GM12878 (cell line): ENCODE data around the gene PSMB8. TPM values are rescaled to one million over a fixed set of nuclear protein-coding genes. Genes with fewer than 3 reads are reported as not detected.

ENCODE experiments used
- ATAC-seq: fragments of 200-7000 bp; cut with Tn5 transposase; 3 replicates; pipeline ENCODE4 v1.9.1; 2020; ENCODE audit warnings: mild to moderate bottlenecking, moderate library complexity
- BruUV-seq: library from RNA; stranded (reverse); fragments of 400-500 nt; replicated peaks from 2 replicates; lab custom pipeline; 2021; lab: Mats Ljungman, UMichigan
- CTCF ChIA-PET: fragments of 300-600 bp; sonication (Branson Sonifier 250); formaldehyde crosslinking; extraction: SDS; loops from one replicate; lab custom pipeline; 2021; ENCODE audit warnings: inconsistent platforms; lab: Yijun Ruan, JAX
- POLR2A ChIA-PET: fragments of 350-600 bp; formaldehyde crosslinking; extraction: SDS; loops from one replicate; lab custom pipeline; 2021; ENCODE audit warnings: inconsistent platforms; lab: Charles Lee
- RAD21 ChIA-PET: fragments of 300-600 bp; sonication (Branson Sonifier 250); formaldehyde crosslinking; loops from one replicate; lab custom pipeline; 2023; ENCODE audit warnings: antibody characterized with exemption; ENCODE audit not compliant: unreplicated experiment; lab: Charles Lee
- SMC1A ChIA-PET: fragments of 300-600 bp; sonication (Branson Sonifier 250); formaldehyde crosslinking; loops from one replicate; lab custom pipeline; 2023; ENCODE audit not compliant: unreplicated experiment, uncharacterized antibody; lab: Charles Lee
- DNase-seq: peaks from one replicate; pipeline ENCODE4 v3.0.0-alpha.2; 2011; ENCODE audit warnings: low read depth, low spot score
- FAIRE-seq: peaks from 3 replicates; lab custom pipeline; 2011; peaks lifted over from hg19 to GRCh38; lab: Jason Lieb, UNC
- H2AFZ ChIP-seq: 2 replicates; pipeline ENCODE4 v1.6.0; 2011; ENCODE audit warnings: low read depth, low read length, control low read depth; ENCODE audit not compliant: control insufficient read depth
- H3K27ac ChIP-seq: 2 replicates; pipeline ENCODE4 v1.5.1; 2011; ENCODE audit warnings: control low read depth; ENCODE audit not compliant: control insufficient read depth, insufficient read depth
- H3K27me3 ChIP-seq, 2 experiments: replicated peaks in 1 of 2; 2 replicates each; pipeline versions ENCODE4 v1.6.0 to v1.6.1; 2011; ENCODE audit warnings: low read length in 1 of 2; ENCODE audit not compliant: control insufficient read depth in 2 of 2, insufficient read depth in 2 of 2
- H3K36me3 ChIP-seq, 2 experiments: 2 replicates each; pipeline ENCODE4 v1.5.1; 2011; ENCODE audit warnings: low read length in 1 of 2; ENCODE audit not compliant: control insufficient read depth in 2 of 2, insufficient read depth in 2 of 2
- H3K4me1 ChIP-seq: 2 replicates; pipeline ENCODE4 v1.6.1; 2011; ENCODE audit warnings: mild to moderate bottlenecking, low read length, moderate library complexity, mixed read lengths; ENCODE audit not compliant: control insufficient read depth, insufficient read depth
- H3K4me2 ChIP-seq: 2 replicates; pipeline ENCODE4 v1.6.0; 2011; ENCODE audit warnings: control low read depth; ENCODE audit not compliant: control insufficient read depth, insufficient read depth
- H3K4me3 ChIP-seq: fragments of 200-600 bp; sonication (generic); 2 replicates; pipeline ENCODE4 v1.5.1; 2016
- H3K79me2 ChIP-seq: 2 replicates; pipeline ENCODE4 v1.6.0; 2011; ENCODE audit warnings: low read length; ENCODE audit not compliant: control insufficient read depth, insufficient read depth
- H3K9ac ChIP-seq: 2 replicates; pipeline ENCODE4 v1.8.0; 2011; ENCODE audit warnings: low read length, control low read depth, mixed read lengths; ENCODE audit not compliant: control insufficient read depth, insufficient read depth
- H3K9me3 ChIP-seq: replicated peaks from 3 replicates; pipeline ENCODE4 v1.5.1; 2011; ENCODE audit warnings: mild to moderate bottlenecking, low read length; ENCODE audit not compliant: control insufficient read depth, insufficient read depth
- H4K20me1 ChIP-seq: 2 replicates; pipeline ENCODE4 v1.6.0; 2011; ENCODE audit not compliant: control insufficient read depth, insufficient read depth
- ATF7 ChIP-seq: fragments of 450-650 bp; IDR thresholded peaks from 2 replicates; pipeline ENCODE4 v1.6.1; 2016; ENCODE audit warnings: low read depth, mild to moderate bottlenecking
- CHD1 ChIP-seq: IDR thresholded peaks from 2 replicates; pipeline ENCODE4 v1.6.1; 2012; ENCODE audit warnings: low read depth, low read length, improper control_type of control experiment
- E4F1 ChIP-seq: fragments of 450-650 bp; IDR thresholded peaks from 2 replicates; pipeline ENCODE4 v1.6.1; 2018; ENCODE audit warnings: borderline replicate concordance, mild to moderate bottlenecking; ENCODE audit not compliant: partially characterized antibody
- GABPA ChIP-seq: IDR thresholded peaks from 2 replicates; pipeline ENCODE4 v1.6.1; 2014; ENCODE audit warnings: antibody characterized with exemption, low read depth, mild to moderate bottlenecking, inconsistent platforms
- NKRF ChIP-seq: fragments of 450-650 bp; conservative IDR thresholded peaks from 2 replicates; pipeline ENCODE4 v1.6.1; 2017; ENCODE audit warnings: mild to moderate bottlenecking, moderate library complexity
- SMC3 ChIP-seq: IDR thresholded peaks from 2 replicates; pipeline ENCODE4 v1.6.1; 2011; ENCODE audit warnings: low read length, improper control_type of control experiment, borderline replicate concordance
- ZNF592 ChIP-seq: fragments of 450-650 bp; IDR thresholded peaks from 2 replicates; pipeline ENCODE4 v1.6.1; 2017; ENCODE audit warnings: mild to moderate bottlenecking, moderate library complexity
- WGBS: methylation state at CpG from one replicate; pipeline ENCODE4 v1.1.6; 2016; ENCODE audit warnings: low lambda C conversion rate; ENCODE audit not compliant: insufficient replicate concordance, insufficient coverage; ENCODE audit errors: missing lambda C conversion rate; 5-methylcytosine and 5-hydroxymethylcytosine counted together
- in situ Hi-C: fragments of 300-500 bp; cut with MboI; formaldehyde crosslinking; loops from 9 replicates; pipeline ENCODE4 v1.14.3; 2018; ENCODE audit warnings: mixed read lengths
- intact Hi-C: fragments of 100-400 bp; cut with micrococcal nuclease; formaldehyde crosslinking; loops from one replicate; pipeline ENCODE4 v1.14.2; 2022; ENCODE audit not compliant: unreplicated experiment
- polyA plus RNA-seq, 11 experiments: library from polyadenylated mRNA; depleted of rRNA in 4 of 11; unstranded in 6 of 11; stranded (reverse) in 5 of 11; fragments of >200 nt; fragmentation: Nextera tagmentation in 4 of 11; fragmentation: Illumina TruSeq in 1 of 11; extraction: Ambion mirVana in 4 of 11; extraction: Trizol in 1 of 11; gene quantifications; 1 replicate in 1 of 11; 2 replicates in 10 of 11; pipeline versions ENCODE4 v1.2.1 to v1.2.3, GENCODE V29; 2011 to 2016; ENCODE audit warnings: inconsistent platforms in 2 of 11, missing spikeins in 2 of 11, low read depth in 1 of 11
- total RNA-seq, 4 experiments: library from RNA; depleted of rRNA in 3 of 4; stranded (reverse); fragments of >200 nt in 3 of 4; fragmentation: Illumina TruSeq in 1 of 4; extraction: Trizol in 1 of 4; gene quantifications; 2 replicates each; pipeline versions ENCODE4 v1.2.1 to v1.2.3, GENCODE V29; 2013 to 2021

Gene PSMB8
- total and polyA plus RNA-seq, 10 of the 15 experiments (the other 5 are each of a cell fraction or from before 2014, with no cell fraction given): 304 to 557 (median 379) TPM

GRCh38 chr6:32838114-32838958 is 5.5 kb downstream of the PSMB8 start, which contains the start of gene TAP2 (continued):
- TF ChIP-seq E4F1 (no peak), CHD1 (no peak)

- 2% methylated on average over 12 of the region's 12 CpGs for WGBS
- Histone ChIP-seq H3K27ac (peak overlapping the region; percentile 75), H4K20me1 (no peaks in the 10 kb centered on the region), H3K9me3 (no peaks in the 10 kb centered on the region; the same call in 2 of the 3 replicates), H3K79me2 (peaks cover 49% of the 10 kb centered on the region), H3K9ac (peak overlapping the region; percentile 87), H3K4me2 (peak overlapping the region; percentile 72), H3K4me1 (peaks cover 58% of the 10 kb centered on the region), H3K27me3 (no peaks in the 10 kb centered on the region), H2AFZ (peak overlapping the region; percentile 63), H3K4me3 (peak overlapping the region; percentile 95), H3K36me3 (peaks cover 7 to 52% of the 10 kb centered on the region in 2 experiments)
- ChIA-PET RAD21 (interaction anchor here (0.7 to 10.5 kb wide), 27 partner anchors 10 to 376 kb away, joined by 3 to 269 read pairs (median 9); partner anchors contain the start of genes HLA-DMA, HLA-DMB, PSMB9 and TAP1), SMC1A (interaction anchor here (0.7 to 6.8 kb wide), 15 partner anchors 9 to 424 kb away, joined by 3 to 226 read pairs (median 11); partner anchors contain the start of genes HLA-DMA, HLA-DOB, PSMB9 and TAP1), POLR2A (interaction anchor here (0.6 to 10.5 kb wide), 22 partner anchors 9 to 661 kb away, joined by 3 to 357 read pairs (median 4); partner anchors contain the start of genes HLA-DMA, HLA-DMB, HLA-DPB1 and PSMB9), CTCF (interaction anchor here (0.8 to 10.7 kb wide), 42 partner anchors 11 to 592 kb away, joined by 3 to 311 read pairs (median 7); partner anchors contain the start of genes HLA-DMA, PSMB9 and TAP1)
- FAIRE-seq (no peak), DNase-seq (no peak), ATAC-seq (no peak; the same call in 1 of the 3 replicates)
- BruUV-seq: no TSS peak
- intact Hi-C loops (loop anchor here (1.0 to 2.0 kb wide), 4 partner anchors 16 to 147 kb away; partner anchors contain the start of gene TAP1), in situ Hi-C loops (no loop called here)
- TF ChIP-seq ATF7 (no peak), SMC3 (no peak), ZNF592 (no peak), NKRF (peak; percentile 43; the same call in 1 of the 2 replicates), GABPA (no peak)
Observed at GRCh38 chr6:32837651-32838113, 6.2 kb downstream of the PSMB8 start.
